ENCODE measurements around the gene NCL.

Gene NCL

DNA sequence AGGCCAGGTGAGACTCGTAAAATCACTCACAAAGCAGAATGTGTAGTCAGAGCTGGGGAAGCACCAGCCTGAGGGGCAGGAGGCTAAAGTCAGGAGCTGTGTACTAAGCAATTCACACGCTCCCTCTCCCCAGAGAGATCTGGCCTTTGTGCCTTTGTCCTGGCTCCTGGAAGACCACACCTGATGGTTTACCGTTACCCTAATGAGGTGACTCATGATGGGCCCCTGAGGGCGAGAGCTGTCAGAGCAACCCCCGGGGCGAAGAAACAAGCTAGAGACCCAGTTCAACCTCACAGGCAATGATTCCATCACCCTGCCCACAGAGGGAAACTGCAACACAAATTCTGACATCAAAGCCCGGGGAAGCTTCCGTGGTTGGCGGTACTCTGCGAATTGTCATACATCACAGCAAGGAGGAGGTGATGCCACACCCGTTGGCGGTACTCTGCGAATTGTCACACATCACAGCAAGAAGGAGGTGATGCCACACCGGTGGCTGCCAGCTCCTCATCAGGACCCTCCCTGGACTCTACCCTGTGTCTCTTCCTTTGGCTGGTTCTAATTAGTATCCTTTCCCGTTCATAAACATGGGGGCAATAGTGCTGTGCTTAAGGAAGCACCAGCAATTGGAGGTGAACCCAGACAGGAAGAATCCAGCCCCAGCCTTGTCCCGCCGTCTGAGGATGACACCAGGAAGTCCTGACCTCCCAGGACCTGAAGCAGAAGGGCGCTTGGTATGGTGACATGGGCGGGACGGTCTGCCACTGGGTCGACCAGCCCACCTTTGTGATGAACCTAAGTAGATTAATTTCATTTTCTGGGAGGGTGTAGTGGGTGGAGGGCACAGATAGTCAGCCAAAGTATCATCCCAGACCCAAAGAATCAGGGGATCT is 38.2 kb downstream of the NCL start:
- H3K27ac ChIP-seq, result no peak overlapping the region
- TF ChIP-seq, protein P1, sequence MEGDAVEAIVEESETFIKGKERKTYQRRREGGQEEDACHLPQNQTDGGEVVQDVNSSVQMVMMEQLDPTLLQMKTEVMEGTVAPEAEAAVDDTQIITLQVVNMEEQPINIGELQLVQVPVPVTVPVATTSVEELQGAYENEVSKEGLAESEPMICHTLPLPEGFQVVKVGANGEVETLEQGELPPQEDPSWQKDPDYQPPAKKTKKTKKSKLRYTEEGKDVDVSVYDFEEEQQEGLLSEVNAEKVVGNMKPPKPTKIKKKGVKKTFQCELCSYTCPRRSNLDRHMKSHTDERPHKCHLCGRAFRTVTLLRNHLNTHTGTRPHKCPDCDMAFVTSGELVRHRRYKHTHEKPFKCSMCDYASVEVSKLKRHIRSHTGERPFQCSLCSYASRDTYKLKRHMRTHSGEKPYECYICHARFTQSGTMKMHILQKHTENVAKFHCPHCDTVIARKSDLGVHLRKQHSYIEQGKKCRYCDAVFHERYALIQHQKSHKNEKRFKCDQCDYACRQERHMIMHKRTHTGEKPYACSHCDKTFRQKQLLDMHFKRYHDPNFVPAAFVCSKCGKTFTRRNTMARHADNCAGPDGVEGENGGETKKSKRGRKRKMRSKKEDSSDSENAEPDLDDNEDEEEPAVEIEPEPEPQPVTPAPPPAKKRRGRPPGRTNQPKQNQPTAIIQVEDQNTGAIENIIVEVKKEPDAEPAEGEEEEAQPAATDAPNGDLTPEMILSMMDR (conservative IDR thresholded peaks at IDR 0.05), result no peak

DNA sequence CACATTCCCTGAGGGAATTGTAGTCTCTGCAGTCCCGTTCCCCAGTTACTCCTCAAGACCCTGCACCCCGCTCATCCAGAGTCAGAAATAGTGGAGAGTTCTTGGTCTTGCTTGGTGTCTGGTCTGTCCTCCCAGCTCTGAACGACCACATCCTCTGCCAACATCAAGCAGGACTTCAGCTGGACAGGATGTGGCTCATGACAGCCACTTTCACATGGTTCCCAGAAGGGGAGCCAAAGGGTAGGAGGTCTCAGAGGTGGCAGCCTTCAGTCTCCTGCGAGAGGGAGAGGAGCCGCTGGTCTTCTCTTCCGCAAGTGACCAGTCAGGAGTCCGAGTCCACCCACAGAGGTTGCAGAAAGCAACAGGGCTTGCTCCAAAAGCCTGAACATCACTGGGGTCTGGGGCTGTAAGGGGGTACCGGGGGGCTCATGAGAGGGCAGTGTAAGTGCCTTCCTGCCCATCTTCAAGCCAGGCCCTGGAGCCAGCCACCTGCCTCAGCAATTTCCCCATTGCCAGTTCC is 38.9 kb downstream of the NCL start:
- TF ChIP-seq, protein P1 (conservative IDR thresholded peaks at IDR 0.05), result no peak
- H3K27ac ChIP-seq, result no peak overlapping the region

GRCh38 chr2:231423176-231423575 is 41.1 kb downstream of the NCL start:
- TF ChIP-seq, protein P1 (conservative IDR thresholded peaks at IDR 0.05), result no peak
- no peak overlapping the region for H3K27ac ChIP-seq

DNA sequence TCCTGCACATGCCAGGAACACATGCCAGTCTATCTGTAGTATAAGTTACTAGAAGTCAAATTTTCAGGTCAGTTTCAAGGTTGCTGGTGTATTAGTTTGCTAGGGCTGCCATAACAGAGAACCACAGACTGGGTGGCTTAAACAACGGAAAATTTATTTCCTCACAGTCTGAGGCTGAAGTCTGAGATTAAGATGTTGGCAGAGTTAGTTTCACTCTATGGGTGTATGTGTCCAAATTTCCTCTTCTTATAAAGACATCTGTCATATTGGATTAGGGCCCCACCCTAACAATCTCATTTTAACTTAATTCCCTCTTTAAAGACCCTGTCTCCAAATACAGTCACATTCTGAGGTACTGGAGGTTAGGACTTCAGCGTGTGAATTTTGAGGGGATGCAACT is 42.2 kb downstream of the NCL start:
- no peak overlapping the region for H3K27ac ChIP-seq
- TF ChIP-seq, protein P1 (conservative IDR thresholded peaks at IDR 0.05), result no peak

GRCh38 chr2:231421051-231421580 is 43.2 kb downstream of the NCL start:
- TF ChIP-seq, protein P1 (conservative IDR thresholded peaks at IDR 0.05), result no peak
- H3K27ac ChIP-seq, result no peak overlapping the region

DNA sequence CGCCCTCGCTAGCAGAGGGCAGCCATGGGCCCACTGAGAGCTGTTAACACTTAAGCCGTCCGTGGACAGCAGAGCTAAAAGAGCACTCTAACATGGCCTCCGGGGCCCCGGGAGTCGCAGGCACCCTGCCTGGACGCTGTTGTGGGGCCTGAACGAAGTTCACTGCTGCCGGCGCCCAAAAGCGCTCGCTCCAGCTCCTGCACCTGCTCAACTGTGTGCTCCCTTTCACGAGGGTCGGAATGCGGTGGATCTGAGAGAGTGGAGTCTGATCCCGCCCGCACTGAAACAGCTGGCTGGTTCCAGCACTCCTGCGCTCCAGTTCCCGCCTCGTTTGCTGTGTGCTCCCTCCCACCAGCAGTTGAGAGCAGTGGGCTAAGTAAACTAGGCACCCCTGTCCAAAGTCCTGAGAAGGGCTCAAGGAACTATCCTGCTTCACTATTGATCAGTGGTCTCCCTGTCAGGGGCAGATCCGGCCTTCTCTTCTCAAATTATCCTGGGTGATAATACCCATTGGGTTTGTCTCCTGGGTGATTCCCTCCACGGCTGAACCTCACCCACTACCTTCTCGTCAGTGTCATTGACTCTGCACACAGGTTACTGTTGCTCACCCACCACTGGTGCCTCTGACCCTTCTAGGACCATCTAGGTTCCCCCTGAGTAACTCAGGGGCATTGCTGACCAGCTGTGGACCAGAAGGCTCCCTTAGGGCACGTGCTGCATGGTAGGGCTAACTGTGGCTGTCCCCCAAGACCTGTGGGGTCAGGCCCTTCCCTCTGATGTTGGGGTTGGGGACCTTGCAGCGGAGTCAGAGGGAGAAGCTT is 45.3 kb downstream of the NCL start:
- TF ChIP-seq, protein P1 (conservative IDR thresholded peaks at IDR 0.05), result no peak
- H3K27ac ChIP-seq, result no peak overlapping the region

DNA sequence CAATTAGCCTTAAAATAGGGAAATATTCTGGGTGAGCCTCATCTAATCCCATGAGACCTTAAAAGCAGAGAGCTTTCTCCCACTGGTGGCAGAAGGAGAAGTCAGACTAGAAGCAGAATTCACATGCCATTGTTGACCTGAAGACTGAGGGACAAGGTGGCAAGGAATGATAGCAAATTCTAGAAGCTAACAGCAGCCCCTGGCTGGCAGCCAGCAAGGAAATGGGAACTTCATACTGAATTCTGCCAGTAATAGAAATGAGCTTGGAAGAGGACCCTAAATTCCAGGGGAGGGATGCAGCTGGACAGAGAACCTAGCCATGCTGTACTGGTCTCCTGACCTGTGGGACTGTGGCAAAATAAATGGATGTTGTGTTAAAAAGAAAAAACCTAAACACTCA is 49.3 kb downstream of the NCL start:
- H3K27ac ChIP-seq, result no peak overlapping the region
- TF ChIP-seq, protein P1 (conservative IDR thresholded peaks at IDR 0.05), result no peak

Measured in VCaP (cell line).